Astrocyte (in vitro differentiated cells and primary cell): ENCODE data around the gene WHRN. TPM values are rescaled to one million over a fixed set of nuclear protein-coding genes. Genes with fewer than 3 reads are reported as not detected.

Experiments used
- DNase-seq: peaks from one replicate; pipeline ENCODE4 v3.0.0-alpha.2; 2010; ENCODE audit warnings: low read depth
- FAIRE-seq: peaks from 2 replicates; lab custom pipeline; 2011; peaks lifted over from hg19 to GRCh38; lab: Jason Lieb, UNC
- H2AFZ ChIP-seq: 2 replicates; pipeline ENCODE4 v1.6.0; 2012; ENCODE audit warnings: low read depth, low read length, inconsistent platforms
- H3K27ac ChIP-seq: 2 replicates; pipeline ENCODE4 v1.5.1; 2011; ENCODE audit warnings: low read depth, low read length, inconsistent platforms
- H3K27me3 ChIP-seq: 2 replicates; pipeline ENCODE4 v1.6.0; 2011; ENCODE audit warnings: low read length, inconsistent platforms; ENCODE audit not compliant: insufficient read depth
- H3K36me3 ChIP-seq: 2 replicates; pipeline ENCODE4 v1.5.1; 2011; ENCODE audit warnings: low read length, inconsistent platforms; ENCODE audit not compliant: insufficient read depth
- H3K4me1 ChIP-seq: 2 replicates; pipeline ENCODE4 v1.5.1; 2011; ENCODE audit warnings: low read length, inconsistent platforms; ENCODE audit not compliant: insufficient read depth
- H3K4me2 ChIP-seq: 2 replicates; pipeline ENCODE4 v1.6.0; 2012; ENCODE audit warnings: low read length, inconsistent platforms
- H3K4me3 ChIP-seq: 2 replicates; pipeline ENCODE4 v1.5.1; 2011; ENCODE audit warnings: low read depth, mild to moderate bottlenecking, low read length, inconsistent platforms; ENCODE audit not compliant: insufficient read depth
- H3K79me2 ChIP-seq: 2 replicates; pipeline ENCODE4 v1.6.0; 2012; ENCODE audit warnings: mild to moderate bottlenecking, low read length, inconsistent platforms; ENCODE audit not compliant: insufficient read depth
- H3K9ac ChIP-seq: 2 replicates; pipeline ENCODE4 v1.6.0; 2012; ENCODE audit warnings: mild to moderate bottlenecking, low read length, inconsistent platforms
- H3K9me3 ChIP-seq: 2 replicates; pipeline ENCODE4 v1.5.1; 2012; ENCODE audit warnings: low read depth, mild to moderate bottlenecking, low read length, inconsistent platforms; ENCODE audit not compliant: insufficient read depth
- H4K20me1 ChIP-seq: 2 replicates; pipeline ENCODE4 v1.6.0; 2012; ENCODE audit warnings: low read length, inconsistent platforms; ENCODE audit not compliant: insufficient read depth
- H3K27ac Mint-ChIP-seq: one replicate; pipeline ENCODE4 v1.8.0; 2021; ENCODE audit warnings: mild to moderate bottlenecking, mixed read lengths; ENCODE audit not compliant: unreplicated experiment
- H3K27me3 Mint-ChIP-seq: one replicate; pipeline ENCODE4 v1.8.0; 2021; ENCODE audit warnings: low read depth, mixed read lengths; ENCODE audit not compliant: unreplicated experiment
- H3K36me3 Mint-ChIP-seq: one replicate; pipeline ENCODE4 v1.8.0; 2021; ENCODE audit warnings: low read depth, mixed read lengths; ENCODE audit not compliant: unreplicated experiment
- H3K4me1 Mint-ChIP-seq: one replicate; pipeline ENCODE4 v1.8.0; 2021; ENCODE audit warnings: low read depth, mixed read lengths; ENCODE audit not compliant: unreplicated experiment
- H3K4me3 Mint-ChIP-seq: one replicate; pipeline ENCODE4 v1.8.0; 2021; ENCODE audit warnings: mild to moderate bottlenecking, moderate library complexity, mixed read lengths; ENCODE audit not compliant: unreplicated experiment
- H3K9me3 Mint-ChIP-seq: one replicate; pipeline ENCODE4 v1.8.0; 2021; ENCODE audit warnings: mild to moderate bottlenecking, mixed read lengths; ENCODE audit not compliant: unreplicated experiment
- CTCF ChIP-seq: IDR thresholded peaks from 2 replicates; pipeline ENCODE4 v1.5.1; 2011; ENCODE audit warnings: low read depth, mild to moderate bottlenecking, inconsistent platforms, low read length, moderate library complexity; ENCODE audit not compliant: insufficient read depth
- EZH2 ChIP-seq: IDR thresholded peaks from 2 replicates; pipeline ENCODE4 v1.6.1; 2012; ENCODE audit warnings: mild to moderate bottlenecking, low read length, inconsistent platforms; ENCODE audit not compliant: insufficient read depth
- total RNA-seq: library from RNA; stranded (reverse); gene quantifications from 2 replicates; pipeline ENCODE4 v1.2.1, GENCODE V29; 2021

Gene WHRN
- total RNA-seq, 1 donor from 2014 or later: 10.2 TPM

- no peak overlapping the region for H2AFZ ChIP-seq
- TF ChIP-seq EZH2 (no peak), CTCF (no peak)
- peaks cover 1% of the 10 kb centered on the region for H3K9me3 Mint-ChIP-seq
- peaks cover 2% of the 10 kb centered on the region for H3K36me3 ChIP-seq
- H3K9me3 ChIP-seq: no peaks in the 10 kb centered on the region
- H3K27ac ChIP-seq: no peak overlapping the region
- no peak overlapping the region for H3K27ac Mint-ChIP-seq
- peaks cover 4% of the 10 kb centered on the region for H3K4me1 ChIP-seq
- FAIRE-seq (no peak), DNase-seq (peak; percentile 20)
- H3K79me2 ChIP-seq: no peaks in the 10 kb centered on the region
- no peak overlapping the region for H3K4me3 Mint-ChIP-seq
- no peak overlapping the region for H3K4me3 ChIP-seq
- H3K4me2 ChIP-seq: no peak overlapping the region
- no peak overlapping the region for H3K9ac ChIP-seq
- no peaks in the 10 kb centered on the region for H3K27me3 ChIP-seq
- peaks cover 6% of the 10 kb centered on the region for H4K20me1 ChIP-seq
- no peaks in the 10 kb centered on the region for H3K27me3 Mint-ChIP-seq
- H3K4me1 Mint-ChIP-seq: peaks cover 4% of the 10 kb centered on the region
- H3K36me3 Mint-ChIP-seq: peaks cover 27% of the 10 kb centered on the region
These were observed 133.0 kb downstream of the WHRN start for GRCh38 chr9:114371973-114372917.

GRCh38 chr9:114371343-114371944, 133.8 kb downstream of the WHRN start:
- DNase-seq: no peak
- Histone ChIP-seq H2AFZ (no peak overlapping the region), H3K36me3 (peaks cover 2% of the 10 kb centered on the region), H3K4me3 (no peak overlapping the region), H3K9ac (no peak overlapping the region), H3K27me3 (no peaks in the 10 kb centered on the region), H3K27ac (no peak overlapping the region), H3K79me2 (no peaks in the 10 kb centered on the region), H3K4me2 (no peak overlapping the region), H3K4me1 (peaks cover 10% of the 10 kb centered on the region), H4K20me1 (peaks cover 5% of the 10 kb centered on the region), H3K9me3 (no peaks in the 10 kb centered on the region)
- FAIRE-seq: no peak
- Mint-ChIP-seq H3K4me1 (peaks cover 8% of the 10 kb centered on the region), H3K9me3 (peaks cover 1% of the 10 kb centered on the region), H3K27ac (no peak overlapping the region), H3K36me3 (peaks cover 23% of the 10 kb centered on the region), H3K4me3 (no peak overlapping the region), H3K27me3 (no peaks in the 10 kb centered on the region)
- TF ChIP-seq EZH2 (no peak), CTCF (no peak)
